Activated T-cell treated with anti-CD3 and anti-CD28 coated beads, Interleukin-2, amount 50 U/mL, for 48 hours (primary cell): ENCODE data around the gene WWOX.
"Not testable (repeated sequence)": the region's sequence is repeated elsewhere in the genome, so short reads cannot be mapped to it uniquely, and the experiment has no call there.

ENCODE experiments used
- DNase-seq, 2 experiments: peaks; one replicate each; pipeline ENCODE4 v3.0.0-alpha.2; 2020

Gene WWOX

DNA sequence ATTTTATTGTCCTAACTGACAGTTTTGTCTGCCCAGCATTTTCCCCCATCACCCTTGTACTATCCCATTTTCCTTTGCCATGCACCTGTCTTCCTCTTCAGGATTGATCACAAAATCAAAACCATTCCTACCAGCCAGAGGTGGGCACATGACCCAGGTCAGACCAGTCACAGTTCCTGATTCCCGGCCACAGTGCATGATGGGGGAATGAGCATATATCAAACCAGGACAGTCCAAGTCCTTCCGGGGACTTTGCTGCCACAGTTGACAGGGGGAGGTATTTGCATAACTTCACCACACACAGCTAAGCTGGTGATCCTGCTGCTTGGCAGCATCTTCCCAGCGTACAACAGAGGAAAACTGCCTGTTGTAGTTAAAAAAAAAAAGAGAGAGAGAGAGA, 493.9 kb downstream of the WWOX start:
- no peak for DNase-seq

DNA sequence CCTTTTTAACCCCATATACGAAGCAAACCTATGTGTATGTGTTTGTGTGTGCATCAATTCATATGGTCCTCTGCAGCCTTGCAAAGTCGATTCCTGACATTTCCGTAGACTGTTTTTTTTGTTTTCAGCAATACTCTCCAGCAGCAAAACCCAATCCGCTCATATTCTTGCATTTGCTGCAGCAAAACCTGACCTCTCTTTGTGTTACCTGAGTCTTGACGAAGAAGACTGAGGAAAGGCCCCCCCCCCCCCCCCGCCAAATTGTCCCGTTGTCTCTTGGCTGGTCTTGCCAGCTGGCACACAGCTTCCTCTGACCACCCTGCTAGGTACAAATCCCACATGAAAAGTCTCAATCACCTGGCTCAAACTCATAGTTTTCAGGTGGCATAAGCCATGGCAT, 494.7 kb downstream of the WWOX start:
- no peak for DNase-seq

DNA sequence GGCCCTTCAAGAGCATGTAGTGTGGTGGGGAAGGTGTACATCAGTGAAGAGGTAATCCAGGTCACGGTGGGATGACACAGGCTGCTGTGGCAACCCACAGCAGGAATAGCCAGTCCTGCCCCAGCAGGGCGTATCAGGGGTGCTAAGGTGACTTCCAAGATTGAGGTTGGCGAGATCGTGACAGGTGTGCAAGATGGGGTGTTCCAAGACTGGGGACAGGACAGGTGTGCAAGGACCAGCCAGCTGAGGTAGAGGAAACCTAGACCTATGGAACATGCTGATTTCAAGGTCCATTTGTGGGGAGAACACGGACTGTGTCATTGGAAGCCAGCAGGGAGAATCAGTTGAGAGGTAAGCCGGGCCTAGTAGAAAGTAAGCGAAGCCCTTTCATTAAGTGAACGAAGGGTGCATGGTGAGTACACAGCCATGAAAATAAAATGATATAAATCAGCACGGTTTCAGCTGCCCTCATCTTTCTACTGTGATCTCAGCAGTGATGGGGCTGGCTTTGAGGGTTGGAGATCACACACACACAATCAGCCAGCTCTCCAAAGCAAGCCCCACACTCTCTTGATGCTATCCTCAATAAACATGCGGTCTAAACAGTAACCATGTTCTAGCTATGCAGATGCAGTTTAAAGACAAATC, 497.0 kb downstream of the WWOX start:
- DNase-seq = no peak

- DNase-seq = no peak
Observed at GRCh38 chr16:78596996-78597422, 497.6 kb downstream of the WWOX start.

DNA sequence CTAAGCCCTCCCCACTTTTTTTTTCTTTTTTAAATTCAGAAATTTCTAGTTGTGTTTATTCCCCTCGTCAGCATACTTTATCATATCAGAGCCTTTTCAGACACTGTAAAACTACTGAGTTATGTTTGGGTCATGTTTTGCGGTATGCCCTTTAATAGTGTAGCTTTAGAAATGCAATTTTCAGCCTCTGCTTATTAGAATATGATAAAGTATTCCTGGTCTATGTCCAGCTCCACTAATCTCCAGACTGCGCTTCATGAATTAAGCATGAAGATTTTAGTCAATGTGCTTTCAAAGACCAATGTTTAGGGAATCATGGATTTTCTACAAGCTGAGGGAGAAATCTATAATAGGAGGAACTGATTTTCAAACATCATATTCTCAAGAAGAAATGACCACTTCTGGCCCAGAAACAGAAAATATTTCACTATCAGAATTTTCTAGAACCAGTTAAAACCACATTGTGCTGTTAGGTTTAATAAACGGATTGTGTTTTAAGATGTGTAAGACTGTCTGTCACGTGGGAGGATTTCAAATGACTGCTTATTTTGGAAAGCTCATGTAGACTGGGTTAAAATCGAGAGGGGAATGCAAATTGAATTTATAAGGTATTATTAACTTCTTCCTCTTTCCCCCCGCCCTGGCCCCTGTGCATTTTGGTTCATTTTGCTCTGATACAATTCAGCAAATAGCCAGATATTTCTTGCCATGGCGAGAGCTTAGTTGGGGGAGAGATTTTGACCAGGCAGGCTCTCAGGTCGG, 498.5 kb downstream of the WWOX start:
- no peak for DNase-seq

DNA sequence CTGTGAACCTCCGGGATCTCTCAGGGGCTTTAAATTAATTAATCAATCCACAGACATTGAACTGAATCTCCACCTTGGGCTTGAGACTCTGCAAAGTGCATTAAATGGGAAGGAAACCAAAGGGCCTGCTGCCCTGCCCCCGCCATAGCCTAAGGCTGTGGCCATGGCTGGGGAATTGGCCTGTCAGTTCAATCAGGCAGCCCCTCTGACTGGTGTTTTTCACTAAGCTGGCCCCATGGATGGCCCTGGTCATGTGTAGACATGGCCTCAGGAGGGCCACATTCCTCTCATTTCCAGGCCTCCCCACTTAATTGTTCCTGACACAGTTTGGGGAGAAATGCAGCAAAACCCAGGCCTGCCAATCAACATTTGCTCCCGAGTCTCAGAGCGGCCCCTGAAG, 499.8 kb downstream of the WWOX start:
- no peak for DNase-seq

DNA sequence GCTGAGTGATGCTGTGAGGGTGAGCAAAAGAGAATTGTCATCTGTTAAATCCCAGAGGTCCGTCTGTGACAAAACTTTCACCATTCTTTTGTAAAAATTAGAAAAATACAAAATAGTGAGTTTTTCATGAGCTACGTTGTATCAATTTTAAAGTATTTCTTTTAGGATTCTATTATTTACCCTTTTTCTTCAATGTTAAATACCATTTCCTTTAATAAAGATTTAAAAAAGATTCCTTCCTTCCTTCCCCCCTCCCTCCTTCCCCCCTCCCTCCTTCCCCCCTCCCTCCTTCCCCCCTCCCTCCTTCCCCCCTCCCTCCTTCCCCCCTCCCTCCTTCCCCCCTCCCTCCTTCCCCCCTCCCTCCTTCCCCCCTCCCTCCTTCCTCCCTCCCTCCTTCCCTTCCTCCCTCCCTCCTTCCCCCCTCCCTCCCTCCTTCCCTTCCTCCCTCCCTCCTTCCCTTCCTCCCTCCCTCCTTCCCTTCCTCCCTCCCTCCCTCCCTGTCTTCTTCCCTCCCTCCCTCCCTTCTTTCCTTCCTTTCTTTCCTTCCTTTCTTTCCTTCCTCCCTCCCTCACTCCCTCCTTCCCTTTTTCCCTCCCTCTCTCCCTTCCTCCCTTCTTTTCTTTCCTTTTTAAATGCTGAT, 505.1 kb downstream of the WWOX start:
- DNase-seq = not testable (repeated sequence)

DNA sequence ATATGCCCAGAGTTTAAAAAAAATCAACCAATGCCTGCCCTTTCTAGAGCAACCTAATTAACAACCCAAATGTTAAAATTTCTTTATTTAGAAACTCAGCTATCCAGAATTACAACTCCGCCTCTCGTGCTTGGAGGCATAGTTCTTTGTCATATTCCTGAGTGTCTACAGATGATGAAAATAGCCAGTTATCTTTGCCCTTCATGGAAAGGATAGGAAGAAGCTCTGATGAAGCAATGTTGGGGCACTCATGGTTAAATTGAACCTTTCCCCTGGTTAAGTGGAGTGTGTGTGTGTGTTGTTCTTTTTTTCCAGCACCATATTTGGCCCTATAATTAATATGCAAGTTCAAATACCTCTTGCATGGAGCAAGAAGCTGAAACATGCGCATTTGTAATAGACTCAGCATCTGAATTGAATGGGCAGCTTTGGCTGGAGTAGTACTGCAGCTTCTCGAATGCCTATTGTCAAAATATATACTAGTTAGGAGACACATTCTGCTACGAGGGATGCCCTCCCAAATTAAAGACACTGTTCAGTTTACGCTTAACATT, 506.2 kb downstream of the WWOX start:
- DNase-seq = no peak

DNA sequence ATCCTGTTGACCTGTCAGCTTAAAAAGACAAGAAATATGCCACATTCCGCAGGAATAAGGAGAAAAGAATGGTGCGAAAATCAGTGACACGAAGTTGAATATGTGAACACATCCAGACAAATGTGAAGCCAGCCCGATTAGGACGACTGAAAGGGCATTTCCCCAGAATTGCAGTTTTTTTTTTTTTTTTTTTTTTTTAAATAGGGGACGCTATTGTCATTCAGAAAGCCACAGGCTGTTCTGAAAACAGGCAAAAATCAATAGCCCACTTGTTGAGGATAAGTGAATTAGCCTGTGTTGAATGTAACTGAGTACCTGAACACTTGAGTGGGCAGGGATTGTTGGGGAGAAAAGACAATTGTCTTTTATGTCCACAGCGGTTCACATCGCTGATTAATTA, 507.1 kb downstream of the WWOX start:
- no peak for DNase-seq

- DNase-seq = no peak
Observed at GRCh38 chr16:78607022-78607421, 507.6 kb downstream of the WWOX start.

DNA sequence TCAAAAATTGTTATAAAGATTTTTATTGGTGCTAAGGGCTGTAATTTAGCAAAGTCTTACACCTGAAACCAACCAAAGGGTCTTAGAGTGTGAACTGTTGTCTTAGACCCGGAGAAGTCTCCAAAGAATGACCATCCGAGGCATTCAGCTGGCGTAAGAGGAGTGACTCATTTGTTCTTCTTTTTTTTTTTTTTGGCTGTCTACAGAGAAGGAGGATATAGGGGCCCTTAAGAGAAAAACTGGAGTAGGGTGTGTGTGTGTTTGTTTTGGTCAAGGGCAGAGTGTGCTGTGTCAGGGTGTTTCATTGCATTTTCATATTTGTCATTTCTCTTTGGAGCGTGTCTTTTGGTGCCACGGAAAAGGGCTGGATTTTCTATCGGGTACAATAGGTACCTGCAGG, 508.0 kb downstream of the WWOX start:
- DNase-seq = no peak

GRCh38 chr16:78608305-78608776, 508.9 kb downstream of the WWOX start:
- no peak for DNase-seq

- no peak for DNase-seq
Observed at GRCh38 chr16:78609402-78610274, 510.2 kb downstream of the WWOX start.

DNA sequence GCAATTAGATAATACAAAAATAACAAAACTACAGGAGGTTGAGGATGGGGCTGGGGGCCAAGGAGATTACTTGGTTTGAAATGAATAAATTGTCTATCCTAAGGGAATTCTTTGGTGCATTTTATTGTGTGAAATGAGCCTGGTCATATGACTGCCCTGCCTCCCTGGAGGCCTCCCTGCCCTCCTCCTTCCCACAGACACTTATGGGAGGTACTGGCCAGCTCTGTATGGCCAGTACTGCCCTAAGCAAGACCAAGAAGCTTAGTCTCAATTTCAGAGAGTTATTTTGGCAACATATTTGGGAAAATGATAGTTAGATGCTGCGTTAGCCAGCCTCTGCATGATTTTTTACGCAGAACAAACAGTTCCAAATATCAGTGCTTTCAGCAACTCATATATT, 511.9 kb downstream of the WWOX start:
- no peak for DNase-seq

- no peak for DNase-seq
Observed at GRCh38 chr16:78619811-78620210, 520.4 kb downstream of the WWOX start.

DNA sequence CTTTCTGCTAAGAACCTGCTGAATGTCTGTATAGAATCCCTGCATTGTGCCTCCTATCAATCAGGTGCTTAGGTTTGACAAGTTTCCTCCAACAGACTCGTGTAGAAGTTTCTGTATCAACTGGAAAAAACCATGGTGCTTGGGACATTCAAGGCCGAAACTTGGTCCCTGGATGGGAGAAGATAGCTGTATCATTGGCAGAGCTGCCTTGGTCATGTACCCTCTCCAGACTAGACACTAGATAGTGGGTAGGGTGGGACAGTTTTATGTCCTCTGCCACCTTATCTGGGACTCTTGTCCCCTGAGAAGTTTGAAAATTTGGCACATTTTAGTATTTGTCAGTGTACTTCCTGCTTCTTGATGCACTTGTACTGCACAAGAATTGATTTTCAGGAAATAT, 520.8 kb downstream of the WWOX start:
- no peak for DNase-seq

DNA sequence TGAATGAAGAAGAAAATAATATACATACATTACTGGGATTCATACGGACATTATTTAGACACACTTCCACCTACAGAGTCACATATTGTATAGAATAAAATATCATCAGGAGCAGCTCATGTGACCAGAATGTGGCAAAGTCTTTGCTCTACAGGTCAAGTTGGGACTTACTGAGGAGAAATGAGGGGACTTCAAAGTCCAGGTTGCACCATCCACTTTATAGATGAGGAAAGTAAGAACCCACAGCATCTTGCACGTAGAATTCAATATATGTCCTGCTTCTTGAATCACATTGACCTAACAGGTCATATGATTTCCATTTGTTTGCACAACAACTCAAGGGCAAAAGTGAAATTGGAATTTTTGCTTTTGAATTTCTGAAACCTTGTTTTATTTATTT, 524.3 kb downstream of the WWOX start:
- no peak for DNase-seq

DNA sequence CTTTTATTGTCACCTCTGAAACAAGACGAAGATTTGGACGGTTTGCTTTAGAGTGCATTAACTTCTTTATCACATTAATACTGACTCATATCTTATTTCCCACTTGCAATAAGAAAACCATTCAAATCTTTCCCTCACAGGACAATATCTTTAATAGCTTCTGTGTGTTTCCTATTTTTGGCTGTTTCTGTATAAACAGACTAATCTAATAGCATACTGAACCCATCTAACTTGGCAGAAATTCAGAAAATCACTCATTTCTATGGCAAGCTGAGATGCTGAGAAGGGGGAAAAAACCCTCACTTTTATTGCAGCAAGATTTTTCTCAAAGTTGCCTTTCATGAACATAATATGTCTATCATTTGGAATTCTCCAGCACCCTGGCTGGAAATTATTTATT, 524.9 kb downstream of the WWOX start:
- DNase-seq = no peak

DNA sequence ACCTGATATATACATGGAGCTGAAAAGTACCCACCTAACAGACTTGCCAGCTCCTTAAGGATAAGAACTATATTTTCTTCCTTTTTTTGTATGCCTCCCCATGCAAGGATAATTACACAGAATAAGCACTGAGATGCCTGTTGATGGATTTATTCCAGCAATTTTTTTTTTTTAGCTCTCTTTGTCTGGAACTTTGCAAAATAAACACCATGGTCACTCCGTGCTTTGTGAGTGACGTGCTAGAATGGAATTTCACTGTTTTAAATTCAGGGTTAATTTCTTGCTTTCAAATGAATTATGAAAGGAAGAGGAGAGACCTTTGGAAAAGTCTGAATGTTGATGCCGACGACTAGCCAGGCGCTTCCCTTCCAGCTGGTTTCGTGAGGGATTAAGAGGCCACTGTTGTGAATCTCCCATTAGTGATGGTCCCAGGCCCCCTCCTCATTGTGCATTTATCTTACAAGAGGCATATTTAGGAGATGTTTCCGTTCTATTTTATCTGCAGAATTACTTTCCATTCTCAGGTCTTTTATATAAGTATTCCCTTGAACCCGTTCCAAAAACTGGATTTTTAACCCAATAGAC, 529.1 kb downstream of the WWOX start:
- no peak for DNase-seq

GRCh38 chr16:78629173-78629572, 529.7 kb downstream of the WWOX start:
- DNase-seq = no peak

DNA sequence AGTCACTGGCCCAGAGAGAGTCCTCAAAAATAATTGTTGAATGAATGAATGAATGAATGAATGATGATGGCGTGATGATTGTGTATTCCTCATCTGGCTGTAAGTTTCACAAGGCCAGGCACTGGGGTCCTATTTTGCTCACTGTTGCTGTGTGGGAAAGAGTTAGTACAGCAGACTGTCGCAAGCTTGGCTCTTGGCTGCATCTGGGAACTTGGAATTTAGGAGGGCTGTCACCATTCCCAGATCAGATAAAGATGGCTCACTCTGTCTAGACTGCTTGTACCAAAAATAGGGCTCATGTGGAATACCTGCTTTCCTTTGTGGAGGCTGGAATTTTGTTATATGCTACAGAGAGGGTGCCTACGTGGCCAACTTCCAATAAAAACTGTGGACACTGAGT, 530.6 kb downstream of the WWOX start:
- DNase-seq = no peak

- no peak for DNase-seq
Observed at GRCh38 chr16:78633551-78633950, 534.1 kb downstream of the WWOX start.
